GM12801 (cell line): ENCODE results near the gene TBX19.

Experiments
- TF ChIP-seq, protein P1 (sequence below): IDR thresholded peaks from one replicate; pipeline ENCODE4 v1.5.1; 2011; ENCODE audit warnings: control low read depth; ENCODE audit not compliant: insufficient read length; ENCODE audit errors: extremely low read depth

The TBX19 gene

DNA sequence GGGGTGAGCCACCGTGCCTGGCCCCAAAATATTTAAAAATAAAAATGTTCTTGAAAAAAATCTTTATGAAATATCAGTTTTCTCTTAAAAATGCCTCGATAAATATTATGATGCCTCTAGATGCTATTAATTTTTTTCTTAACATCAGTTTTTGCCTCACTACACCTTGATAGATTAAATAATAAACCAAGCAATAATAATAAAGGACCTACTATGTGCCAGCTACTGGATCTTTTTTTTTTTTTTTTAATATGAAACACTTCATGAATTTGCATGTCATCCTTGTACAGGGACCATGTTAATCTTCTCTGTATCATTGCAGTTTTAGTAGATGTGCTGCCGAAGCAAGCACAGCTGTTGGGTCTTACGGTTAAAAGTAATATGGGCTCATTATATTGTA is 17.5 kb upstream of the TBX19 start:
- TF ChIP-seq, protein P1, sequence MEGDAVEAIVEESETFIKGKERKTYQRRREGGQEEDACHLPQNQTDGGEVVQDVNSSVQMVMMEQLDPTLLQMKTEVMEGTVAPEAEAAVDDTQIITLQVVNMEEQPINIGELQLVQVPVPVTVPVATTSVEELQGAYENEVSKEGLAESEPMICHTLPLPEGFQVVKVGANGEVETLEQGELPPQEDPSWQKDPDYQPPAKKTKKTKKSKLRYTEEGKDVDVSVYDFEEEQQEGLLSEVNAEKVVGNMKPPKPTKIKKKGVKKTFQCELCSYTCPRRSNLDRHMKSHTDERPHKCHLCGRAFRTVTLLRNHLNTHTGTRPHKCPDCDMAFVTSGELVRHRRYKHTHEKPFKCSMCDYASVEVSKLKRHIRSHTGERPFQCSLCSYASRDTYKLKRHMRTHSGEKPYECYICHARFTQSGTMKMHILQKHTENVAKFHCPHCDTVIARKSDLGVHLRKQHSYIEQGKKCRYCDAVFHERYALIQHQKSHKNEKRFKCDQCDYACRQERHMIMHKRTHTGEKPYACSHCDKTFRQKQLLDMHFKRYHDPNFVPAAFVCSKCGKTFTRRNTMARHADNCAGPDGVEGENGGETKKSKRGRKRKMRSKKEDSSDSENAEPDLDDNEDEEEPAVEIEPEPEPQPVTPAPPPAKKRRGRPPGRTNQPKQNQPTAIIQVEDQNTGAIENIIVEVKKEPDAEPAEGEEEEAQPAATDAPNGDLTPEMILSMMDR: no peak

DNA sequence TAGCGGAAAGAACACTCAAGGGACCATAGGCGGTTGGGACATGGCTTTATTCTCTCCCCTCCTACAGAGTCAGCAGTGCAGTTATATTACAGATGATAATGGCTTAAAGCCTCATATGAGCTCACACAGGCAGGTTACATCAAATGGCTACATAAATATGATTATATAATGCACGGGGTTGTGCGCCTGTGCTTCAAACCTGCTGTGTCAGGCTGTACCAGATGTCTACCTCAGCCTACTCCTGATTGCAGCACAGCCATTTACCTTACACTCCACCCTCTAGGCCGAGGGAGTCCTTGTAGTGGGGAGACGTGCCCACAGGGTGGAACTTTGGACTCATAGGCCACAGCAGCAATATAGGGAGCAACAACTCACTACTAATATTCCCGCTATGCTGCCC is 16.4 kb upstream of the TBX19 start:
- TF ChIP-seq, protein P1: no peak

DNA sequence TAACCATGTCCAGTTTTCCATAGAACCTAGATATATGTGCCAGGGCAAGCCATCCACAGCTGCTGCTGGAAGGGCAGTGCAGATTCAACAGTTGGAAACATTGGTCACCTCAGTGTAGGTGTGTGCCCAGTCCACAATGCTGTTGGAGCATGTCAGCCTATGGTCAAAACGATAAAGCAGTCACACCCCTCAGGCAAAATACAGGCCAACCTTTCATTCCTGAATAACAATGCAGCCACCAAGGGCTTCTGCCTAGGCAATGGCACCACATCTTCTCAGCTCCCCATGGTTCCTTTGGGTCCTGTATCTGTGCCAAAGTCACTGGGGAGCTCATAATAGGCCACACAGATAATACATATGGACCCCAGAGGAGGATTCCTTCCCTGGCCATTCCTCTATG is 15.1 kb upstream of the TBX19 start:
- TF ChIP-seq, protein P1: no peak

DNA sequence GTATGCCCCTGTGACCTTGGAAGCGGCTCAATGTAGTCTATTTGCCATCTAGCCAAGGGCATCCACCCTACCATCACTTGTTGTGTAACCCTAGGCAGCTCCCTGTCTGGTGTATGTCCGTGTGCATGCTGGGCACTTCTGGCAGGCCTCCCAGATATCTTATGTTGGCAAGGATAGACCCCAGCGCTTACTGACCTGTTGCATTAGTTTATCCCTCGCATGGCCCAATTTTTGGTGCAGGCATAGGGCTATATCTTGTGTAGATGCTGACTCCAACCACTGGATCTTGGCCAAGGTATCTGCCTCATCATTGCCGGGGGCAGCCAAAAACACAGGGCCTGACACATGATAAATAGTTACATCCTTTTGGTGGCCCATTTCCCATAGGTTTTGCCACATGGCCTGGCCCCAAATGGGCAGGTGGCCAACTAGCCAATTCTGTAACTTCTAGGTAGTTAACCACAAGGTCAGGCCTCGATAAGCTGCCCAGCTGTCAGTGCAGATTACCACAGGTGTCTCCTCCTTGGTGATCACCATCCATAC is 14.0 kb upstream of the TBX19 start:
- TF ChIP-seq, protein P1: no peak

DNA sequence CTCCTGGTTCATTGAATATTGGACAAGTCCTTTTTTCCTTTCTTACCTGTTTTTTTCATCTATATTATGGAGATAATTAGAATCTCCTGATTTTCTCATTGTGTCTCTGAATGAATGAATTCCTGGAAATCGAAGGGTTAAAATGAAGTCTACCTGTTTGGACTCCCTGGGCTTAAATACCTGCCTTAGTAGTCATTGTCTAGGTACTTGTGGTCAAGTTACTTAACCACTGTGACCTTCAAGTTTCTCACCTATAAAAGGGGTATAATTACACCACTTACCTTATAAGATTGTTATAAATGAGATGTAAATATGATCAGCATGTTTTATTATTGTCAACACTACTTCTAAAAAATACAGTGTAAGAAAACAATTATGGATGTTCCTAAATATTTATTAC is 9.0 kb upstream of the TBX19 start:
- TF ChIP-seq, protein P1: no peak

DNA sequence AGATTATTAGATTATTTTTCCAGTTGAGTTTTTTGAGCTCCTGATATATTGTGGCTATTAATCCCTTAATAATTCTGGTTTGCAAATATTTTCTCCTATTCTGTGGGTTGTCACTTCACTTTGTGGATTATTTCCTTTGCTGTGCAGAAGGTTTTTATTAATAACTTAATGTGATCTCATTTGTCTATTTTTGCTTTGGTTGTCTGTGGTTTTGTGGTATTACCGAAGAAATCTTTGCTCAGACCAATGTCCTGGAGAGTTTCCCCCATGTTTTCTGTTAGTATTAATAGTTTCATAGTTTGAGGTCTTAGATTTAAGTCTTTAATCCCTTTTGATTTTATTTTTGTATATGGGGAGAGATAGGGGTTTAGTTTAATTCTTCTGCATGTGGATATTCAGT is 7.1 kb upstream of the TBX19 start:
- TF ChIP-seq, protein P1: no peak

DNA sequence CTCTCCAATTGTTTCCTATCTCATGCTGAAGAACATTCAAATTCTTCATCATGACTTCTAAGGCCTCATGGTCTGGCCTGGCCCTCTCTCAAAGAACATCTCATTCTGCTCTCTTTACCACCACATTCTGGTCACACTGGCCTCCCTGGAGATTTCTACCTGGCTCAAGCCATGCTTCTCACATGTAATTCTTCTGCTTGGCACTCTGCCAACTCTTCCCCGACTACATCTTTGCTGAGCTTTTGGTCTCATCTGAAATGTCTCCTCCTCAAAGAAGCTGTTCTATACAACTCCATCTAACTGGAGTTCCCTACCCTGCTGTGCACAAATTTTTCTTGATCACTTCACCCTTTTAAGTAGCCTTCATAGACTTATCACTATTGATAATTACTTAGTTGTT is 1.4 kb upstream of the TBX19 start:
- TF ChIP-seq, protein P1: no peak
